ENCODE data around the gene GTF2IRD1.

GRCh38 chr7:74637745-74638144 is 184.0 kb downstream of the GTF2IRD1 start:
- TF ChIP-seq, protein P1, sequence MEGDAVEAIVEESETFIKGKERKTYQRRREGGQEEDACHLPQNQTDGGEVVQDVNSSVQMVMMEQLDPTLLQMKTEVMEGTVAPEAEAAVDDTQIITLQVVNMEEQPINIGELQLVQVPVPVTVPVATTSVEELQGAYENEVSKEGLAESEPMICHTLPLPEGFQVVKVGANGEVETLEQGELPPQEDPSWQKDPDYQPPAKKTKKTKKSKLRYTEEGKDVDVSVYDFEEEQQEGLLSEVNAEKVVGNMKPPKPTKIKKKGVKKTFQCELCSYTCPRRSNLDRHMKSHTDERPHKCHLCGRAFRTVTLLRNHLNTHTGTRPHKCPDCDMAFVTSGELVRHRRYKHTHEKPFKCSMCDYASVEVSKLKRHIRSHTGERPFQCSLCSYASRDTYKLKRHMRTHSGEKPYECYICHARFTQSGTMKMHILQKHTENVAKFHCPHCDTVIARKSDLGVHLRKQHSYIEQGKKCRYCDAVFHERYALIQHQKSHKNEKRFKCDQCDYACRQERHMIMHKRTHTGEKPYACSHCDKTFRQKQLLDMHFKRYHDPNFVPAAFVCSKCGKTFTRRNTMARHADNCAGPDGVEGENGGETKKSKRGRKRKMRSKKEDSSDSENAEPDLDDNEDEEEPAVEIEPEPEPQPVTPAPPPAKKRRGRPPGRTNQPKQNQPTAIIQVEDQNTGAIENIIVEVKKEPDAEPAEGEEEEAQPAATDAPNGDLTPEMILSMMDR (IDR thresholded peaks at IDR 0.05), result no peak
- TF ChIP-seq POLR2A (IDR thresholded peaks at IDR 0.05), result no peak

Data from Peyer's patch (tissue), 4 donors.